Measurements from ENCODE around the gene GGPS1. TPM values are rescaled to one million over a fixed set of nuclear protein-coding genes. Genes with fewer than 3 reads are reported as not detected.
"Not testable (repeated sequence)": the region's sequence is repeated elsewhere in the genome, so short reads cannot be mapped to it uniquely, and the experiment has no call there.

The GGPS1 gene
- total RNA-seq, 1 experiment from 2014 or later, result 17.4 TPM

DNA sequence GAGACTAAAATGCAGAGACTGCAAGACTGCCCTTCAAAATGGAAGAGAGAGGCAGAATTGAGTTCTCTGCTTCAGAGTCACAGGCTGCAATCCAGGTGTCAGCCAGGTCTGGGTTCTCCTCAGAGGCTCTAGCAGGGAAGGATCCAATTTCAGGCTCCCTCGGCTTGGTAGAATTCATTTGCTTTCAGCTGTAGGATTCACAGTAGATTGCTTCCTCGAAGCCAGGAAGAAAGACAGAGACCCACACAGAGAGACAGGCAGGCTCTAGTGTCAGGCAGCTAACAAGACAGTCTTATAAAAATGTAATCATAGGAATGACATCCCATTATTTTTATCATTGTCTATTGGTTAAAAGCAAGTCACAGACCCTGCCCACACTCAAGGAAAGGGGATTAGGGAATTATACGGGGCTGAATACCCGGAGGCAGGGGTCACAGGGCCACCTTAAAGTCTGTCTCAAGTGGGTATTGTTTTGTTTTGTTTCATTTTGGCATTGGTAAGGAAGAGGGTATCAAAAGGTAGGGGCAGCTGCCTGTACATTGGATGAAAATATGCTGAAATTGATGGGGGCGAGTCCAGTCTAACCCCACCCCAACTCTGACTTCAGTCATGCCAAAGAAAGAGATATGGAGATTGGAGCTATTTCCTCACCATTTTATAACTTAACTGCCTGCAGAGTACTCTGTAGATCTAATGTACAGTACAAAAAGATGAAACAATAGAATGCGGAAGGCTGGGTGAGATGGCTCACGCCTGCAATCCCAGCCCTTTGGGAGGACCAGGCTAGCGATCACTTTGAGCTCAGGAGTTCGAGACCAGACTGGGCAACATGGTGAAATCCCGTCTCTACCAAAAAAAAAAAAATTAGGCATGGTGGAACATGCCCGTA lies 29.4 kb downstream of the GGPS1 start:
- Histone ChIP-seq H3K36me3 (ENCODE audit: low read depth, low read length) (no peaks in the 10 kb centered on the region), H3K4me1 (ENCODE audit: insufficient read depth, low read length) (no peaks in the 10 kb centered on the region), H3K4me3 (ENCODE audit: low read length) (no peak overlapping the region), H3K79me2 (ENCODE audit: low read length) (no peaks in the 10 kb centered on the region), H3K4me2 (ENCODE audit: low read length) (no peak overlapping the region), H3K27ac (ENCODE audit: low read length) (no peak overlapping the region), H3K27me3 (ENCODE audit: low read length) (no peaks in the 10 kb centered on the region), H3K9me2 (replicated peaks; ENCODE audit: low read length) (no peaks in the 10 kb centered on the region), H3F3A (ENCODE audit: low read length, unreplicated experiment) (no peaks in the 10 kb centered on the region), H3K9me3 (ENCODE audit: low read length) (no peaks in the 10 kb centered on the region), H2AFZ (ENCODE audit: low read length) (no peak overlapping the region), H4K20me1 (ENCODE audit: low read length) (no peaks in the 10 kb centered on the region), H3K9ac (ENCODE audit: low read length) (no peak overlapping the region)
- TF ChIP-seq, protein P1, sequence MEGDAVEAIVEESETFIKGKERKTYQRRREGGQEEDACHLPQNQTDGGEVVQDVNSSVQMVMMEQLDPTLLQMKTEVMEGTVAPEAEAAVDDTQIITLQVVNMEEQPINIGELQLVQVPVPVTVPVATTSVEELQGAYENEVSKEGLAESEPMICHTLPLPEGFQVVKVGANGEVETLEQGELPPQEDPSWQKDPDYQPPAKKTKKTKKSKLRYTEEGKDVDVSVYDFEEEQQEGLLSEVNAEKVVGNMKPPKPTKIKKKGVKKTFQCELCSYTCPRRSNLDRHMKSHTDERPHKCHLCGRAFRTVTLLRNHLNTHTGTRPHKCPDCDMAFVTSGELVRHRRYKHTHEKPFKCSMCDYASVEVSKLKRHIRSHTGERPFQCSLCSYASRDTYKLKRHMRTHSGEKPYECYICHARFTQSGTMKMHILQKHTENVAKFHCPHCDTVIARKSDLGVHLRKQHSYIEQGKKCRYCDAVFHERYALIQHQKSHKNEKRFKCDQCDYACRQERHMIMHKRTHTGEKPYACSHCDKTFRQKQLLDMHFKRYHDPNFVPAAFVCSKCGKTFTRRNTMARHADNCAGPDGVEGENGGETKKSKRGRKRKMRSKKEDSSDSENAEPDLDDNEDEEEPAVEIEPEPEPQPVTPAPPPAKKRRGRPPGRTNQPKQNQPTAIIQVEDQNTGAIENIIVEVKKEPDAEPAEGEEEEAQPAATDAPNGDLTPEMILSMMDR (conservative IDR thresholded peaks at IDR 0.05; ENCODE audit: low read depth, low read length), result no peak
- TF ChIP-seq EZH2phosphoT487 (IDR thresholded peaks at IDR 0.05; ENCODE audit: borderline replicate concordance, low read length), result no peak
- TF ChIP-seq EZH2 (IDR thresholded peaks at IDR 0.05; ENCODE audit: low read length, unreplicated experiment), result no peak
- ChIA-PET CTCF (no interaction called here), POLR2A (ENCODE audit: unreplicated experiment) (interaction anchor here (0.6 kb wide), 1 partner anchor 81 kb away, joined by 3 read pairs; no protein-coding TSS in a partner anchor)
- intact Hi-C loops (cut with micrococcal nuclease), result no loop called here
- no TSS peak for BruUV-seq (replicated peaks)
- no peak for ATAC-seq
- no peak for DNase-seq

DNA sequence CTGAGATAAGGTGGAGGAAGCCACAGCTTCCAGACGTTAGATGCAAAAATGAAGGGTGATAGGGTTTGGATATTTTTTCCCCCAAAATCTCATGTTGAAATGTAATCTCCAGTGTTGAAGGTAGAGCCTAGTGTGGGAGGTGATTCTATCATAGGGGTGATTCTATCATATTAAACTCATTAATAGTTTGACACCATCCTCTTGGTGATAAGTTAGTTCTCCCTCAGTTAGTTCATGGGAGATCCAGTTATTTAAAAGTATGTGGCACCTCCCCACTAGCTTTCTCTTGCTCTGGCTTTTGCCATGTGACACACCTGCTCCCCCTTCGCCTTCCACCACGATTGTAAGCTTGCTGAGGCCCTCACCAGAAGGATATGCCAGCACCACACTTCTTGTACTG lies 30.5 kb downstream of the GGPS1 start:
- Histone ChIP-seq H4K20me1 (ENCODE audit: low read length) (no peaks in the 10 kb centered on the region), H3K4me3 (ENCODE audit: low read length) (no peak overlapping the region), H2AFZ (ENCODE audit: low read length) (no peak overlapping the region), H3K9me3 (ENCODE audit: low read length) (no peaks in the 10 kb centered on the region), H3F3A (ENCODE audit: low read length, unreplicated experiment) (no peaks in the 10 kb centered on the region), H3K4me2 (ENCODE audit: low read length) (no peak overlapping the region), H3K27me3 (ENCODE audit: low read length) (no peaks in the 10 kb centered on the region), H3K36me3 (ENCODE audit: low read depth, low read length) (no peaks in the 10 kb centered on the region), H3K79me2 (ENCODE audit: low read length) (no peaks in the 10 kb centered on the region), H3K9ac (ENCODE audit: low read length) (no peak overlapping the region), H3K9me2 (replicated peaks; ENCODE audit: low read length) (no peaks in the 10 kb centered on the region), H3K4me1 (ENCODE audit: insufficient read depth, low read length) (no peaks in the 10 kb centered on the region), H3K27ac (ENCODE audit: low read length) (no peak overlapping the region)
- intact Hi-C loops (cut with micrococcal nuclease), result no loop called here
- ChIA-PET POLR2A (ENCODE audit: unreplicated experiment) (no interaction called here), CTCF (no interaction called here)
- BruUV-seq (replicated peaks), result no TSS peak
- DNase-seq (no peak), ATAC-seq (no peak)
- TF ChIP-seq EZH2phosphoT487 (IDR thresholded peaks at IDR 0.05; ENCODE audit: borderline replicate concordance, low read length) (no peak), EZH2 (IDR thresholded peaks at IDR 0.05; ENCODE audit: low read length, unreplicated experiment) (no peak)
- TF ChIP-seq, protein P1 (conservative IDR thresholded peaks at IDR 0.05; ENCODE audit: low read depth, low read length), result no peak

DNA sequence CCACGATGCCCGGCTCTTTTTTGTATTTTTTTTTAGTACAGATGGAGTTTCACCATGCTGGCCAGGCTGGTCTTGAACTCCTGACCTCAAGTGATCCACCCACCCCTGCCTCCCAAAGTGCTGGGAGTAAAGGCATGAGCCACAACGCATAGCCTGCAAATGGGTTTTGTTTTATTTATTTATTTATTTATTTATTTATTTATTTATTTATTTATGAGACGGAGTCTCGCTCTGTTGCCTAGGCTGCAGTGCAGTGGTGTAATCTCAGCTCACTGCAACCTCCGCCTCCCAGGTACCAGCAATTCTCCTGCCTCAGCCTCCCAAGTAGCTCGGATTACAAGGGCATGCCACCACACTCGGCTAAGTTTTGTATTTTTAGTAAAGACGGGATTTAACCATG lies 35.8 kb downstream of the GGPS1 start:
- H3K27me3 ChIP-seq (ENCODE audit: low read length); BruUV-seq (replicated peaks); H2AFZ ChIP-seq (ENCODE audit: low read length); H3K4me2 ChIP-seq (ENCODE audit: low read length); H3K36me3 ChIP-seq (ENCODE audit: low read depth, low read length); POLR2A ChIA-PET (ENCODE audit: unreplicated experiment); H3K9me2 ChIP-seq (replicated peaks; ENCODE audit: low read length); H3K4me1 ChIP-seq (ENCODE audit: insufficient read depth, low read length); H4K20me1 ChIP-seq (ENCODE audit: low read length); H3K4me3 ChIP-seq (ENCODE audit: low read length); DNase-seq; H3F3A ChIP-seq (ENCODE audit: low read length, unreplicated experiment); H3K9ac ChIP-seq (ENCODE audit: low read length); intact Hi-C loops (cut with micrococcal nuclease); H3K27ac ChIP-seq (ENCODE audit: low read length); H3K9me3 ChIP-seq (ENCODE audit: low read length); ATAC-seq: not testable (repeated sequence)
- CTCF ChIA-PET, result interaction anchor here (0.6 kb wide), 2 partner anchors 51 to 75 kb away, joined by 4 to 6 read pairs; no protein-coding TSS in a partner anchor
- peaks cover 13% of the 10 kb centered on the region for H3K79me2 ChIP-seq (ENCODE audit: low read length)
